A549 (cell line): ENCODE data around the gene CDH19. TPM values are rescaled to one million over a fixed set of nuclear protein-coding genes. Genes with fewer than 3 reads are reported as not detected.

Experiments
- ATAC-seq, 2 experiments: fragments of 200-7000 bp in 1 of 2; fragments of >200 bp in 1 of 2; cut with Nextera tagmentation in 1 of 2; cut with Tn5 transposase in 1 of 2; 3 replicates each; pipeline versions ENCODE4 v1.8.0 to v1.9.1; 2018 to 2020; ENCODE audit warnings: mild to moderate bottlenecking in 1 of 2, moderate library complexity in 1 of 2
- CTCF ChIA-PET: fragments of 300-600 bp; sonication (Branson Sonifier 250); formaldehyde crosslinking; extraction: SDS; loops from one replicate; lab custom pipeline; 2021; ENCODE audit warnings: antibody characterized with exemption, inconsistent platforms; lab: Yijun Ruan, JAX
- POLR2A ChIA-PET: fragments of 350-600 bp; formaldehyde crosslinking; extraction: SDS; loops from one replicate; lab custom pipeline; 2021; ENCODE audit warnings: antibody characterized with exemption, inconsistent platforms; lab: Yijun Ruan, JAX
- DNase-seq, 2 experiments: peaks; one replicate each; pipeline versions ENCODE4 v3.0.0 to v3.0.0-alpha.2; 2011 to 2016; ENCODE audit warnings: low read depth in 1 of 2, low spot score in 1 of 2
- FAIRE-seq: peaks from 2 replicates; lab custom pipeline; 2011; peaks lifted over from hg19 to GRCh38; lab: Jason Lieb, UNC
- H3K27ac ChIP-seq, 2 experiments: fragments of >200 bp; sonication (Bioruptor Twin); formaldehyde crosslinking; 3 replicates each; pipeline ENCODE4 v1.5.1; 2016 to 2017
- H3K4me1 ChIP-seq: fragments of >200 bp; sonication (Bioruptor Twin); formaldehyde crosslinking; 3 replicates; pipeline ENCODE4 v1.6.1; 2016
- H3K4me2 ChIP-seq: fragments of >200 bp; sonication (Bioruptor Twin); formaldehyde crosslinking; 3 replicates; pipeline ENCODE4 v1.6.1; 2016
- H3K4me3 ChIP-seq: fragments of >200 bp; sonication (Bioruptor Twin); formaldehyde crosslinking; 3 replicates; pipeline ENCODE4 v1.5.1; 2016
- H3K9me3 ChIP-seq: fragments of >200 bp; sonication (Bioruptor Twin); formaldehyde crosslinking; 3 replicates; pipeline ENCODE4 v1.6.1; 2016
- CBX2 ChIP-seq: fragments of 200-600 bp; sonication (generic); IDR thresholded peaks from 2 replicates; pipeline ENCODE4 v1.6.1; 2016; ENCODE audit warnings: low read depth, mild to moderate bottlenecking, borderline replicate concordance
- CEBPB ChIP-seq, 2 experiments: fragments of >200 bp in 1 of 2; sonication (Bioruptor Twin) in 1 of 2; formaldehyde crosslinking in 1 of 2; IDR thresholded peaks; 2 replicates each; pipeline ENCODE4 v1.6.1; 2012 to 2016
- CHD2 ChIP-seq: fragments of 150-350 bp; IDR thresholded peaks from 2 replicates; pipeline ENCODE4 v1.6.1; 2014; ENCODE audit warnings: low read length; ENCODE audit not compliant: partially characterized antibody
- CHD4 ChIP-seq: fragments of 200-600 bp; sonication (generic); IDR thresholded peaks from 2 replicates; pipeline ENCODE4 v1.6.1; 2016; ENCODE audit warnings: antibody characterized with exemption, mild to moderate bottlenecking, borderline replicate concordance
- E2F6 ChIP-seq: IDR thresholded peaks from 2 replicates; pipeline ENCODE4 v1.6.1; 2012; ENCODE audit warnings: low read depth, borderline replicate concordance
- EHMT2 ChIP-seq: fragments of 200-600 bp; sonication (generic); IDR thresholded peaks from 2 replicates; pipeline ENCODE4 v1.6.1; 2016; ENCODE audit warnings: antibody characterized with exemption, low read depth, mild to moderate bottlenecking, moderate library complexity
- FOSL2 ChIP-seq, 2 experiments: fragments of 450-650 bp in 1 of 2; fragments of >200 bp in 1 of 2; sonication (Bioruptor Twin) in 1 of 2; formaldehyde crosslinking; IDR thresholded peaks; 2 replicates each; pipeline versions ENCODE4 v1.5.0 to v1.6.1; 2016 to 2020; ENCODE audit warnings: mild to moderate bottlenecking in 1 of 2, moderate library complexity in 1 of 2
- GATA3 ChIP-seq: IDR thresholded peaks from 2 replicates; pipeline ENCODE4 v1.6.1; 2012; ENCODE audit warnings: borderline replicate concordance
- HDAC2 ChIP-seq: fragments of 200-600 bp; sonication (generic); IDR thresholded peaks from 2 replicates; pipeline ENCODE4 v1.6.1; 2016
- HES2 ChIP-seq: fragments of >200 bp; sonication (Bioruptor Twin); formaldehyde crosslinking; IDR thresholded peaks from 2 replicates; pipeline ENCODE4 v1.6.1; 2016
- JUN ChIP-seq, 2 experiments: fragments of >200 bp; sonication (Bioruptor Twin); formaldehyde crosslinking; IDR thresholded peaks; 2 replicates in 1 of 2; 3 replicates in 1 of 2; pipeline ENCODE4 v1.6.1; 2016 to 2017
- JUNB ChIP-seq: fragments of >200 bp; sonication (Bioruptor Twin); formaldehyde crosslinking; IDR thresholded peaks from 2 replicates; pipeline ENCODE4 v1.6.1; 2016
- KDM5A ChIP-seq: fragments of 200-600 bp; sonication (generic); IDR thresholded peaks from 2 replicates; pipeline ENCODE4 v1.6.1; 2016; ENCODE audit warnings: antibody characterized with exemption, mild to moderate bottlenecking
- MAFK ChIP-seq: fragments of 450-650 bp; IDR thresholded peaks from 2 replicates; pipeline ENCODE4 v1.6.1; 2014; ENCODE audit not compliant: partially characterized antibody
- MAX ChIP-seq: IDR thresholded peaks from 2 replicates; pipeline ENCODE4 v1.6.1; 2012
- RCOR1 ChIP-seq: fragments of 150-350 bp; IDR thresholded peaks from 2 replicates; pipeline ENCODE4 v1.6.1; 2014; ENCODE audit warnings: antibody characterized with exemption, low read length, low read depth
- TFCP2L1 ChIP-seq: fragments of 250-450 bp; sonication (Bioruptor Pico); IDR thresholded peaks from 2 replicates; pipeline ENCODE4 v1.5.0; 2021; ENCODE audit warnings: mild to moderate bottlenecking
- ZNF302 ChIP-seq: fragments of 250-450 bp; sonication (Bioruptor Pico); IDR thresholded peaks from 2 replicates; pipeline ENCODE4 v1.9.0; 2021; ENCODE audit warnings: inconsistent platforms, mild to moderate bottlenecking, moderate library complexity
- WGBS: methylation state at CpG from one replicate; pipeline ENCODE4 v1.1.6; 2017; ENCODE audit errors: missing lambda C conversion rate; 5-methylcytosine and 5-hydroxymethylcytosine counted together
- polyA plus RNA-seq, 4 experiments: library from polyadenylated mRNA; depleted of rRNA in 3 of 4; stranded (reverse); fragments of >200 nt; fragmentation: RNase III in 1 of 4; extraction: RNeasy Plus Mini Kit Qiagen cat#74134 plus additional on column Dnase treatment in 1 of 4; gene quantifications; 2 replicates in 3 of 4; 3 replicates in 1 of 4; pipeline ENCODE4 v1.2.3, GENCODE V29; 2011 to 2017

CDH19 gene
- polyA plus RNA-seq, 2 of the 4 experiments (the other 2 are of a cell fraction) = 1.4 to 1.5 TPM

GRCh38 chr18:66601649-66602048 is 2.2 kb downstream of the CDH19 start:
- Histone ChIP-seq H3K27ac (no peak overlapping the region), H3K4me3 (no peak overlapping the region), H3K4me1 (no peaks in the 10 kb centered on the region), H3K4me2 (peak overlapping the region; percentile 38; the same call in 1 of the 3 replicates), H3K9me3 (no peaks in the 10 kb centered on the region)
- DNase-seq (no peak), ATAC-seq (no peak), FAIRE-seq (no peak)
- TF ChIP-seq MAX (no peak), FOSL2 (IDR thresholded peaks at IDR 0.05) (no peak), FOSL2 (CRISPR knock-in tag; IDR thresholded peaks at IDR 0.05) (no peak), RCOR1 (no peak), JUNB (no peak), E2F6 (no peak), CHD4 (no peak), CHD2 (no peak), GATA3 (no peak), ZNF302 (CRISPR knock-in tag) (no peak), HDAC2 (no peak), EHMT2 (no peak)
- POLR2A ChIA-PET = no interaction called here
- CTCF ChIA-PET = no interaction called here
- 30% methylated on average over 3 of the region's 3 CpGs for WGBS

- ChIA-PET POLR2A (no interaction called here), CTCF (no interaction called here)
- DNase-seq (peak in 1 of 2 experiments; percentile 51), FAIRE-seq (no peak), ATAC-seq (peak in 1 of 2 experiments; percentile 58; a peak in 2 of 6 replicates)
- H3K4me2 ChIP-seq = peak overlapping the region; percentile 38; the same call in 2 of the 3 replicates
- 6% methylated on average over 3 of the region's 3 CpGs for WGBS
- H3K4me3 ChIP-seq = no peak overlapping the region
- 0 out of 6 replicates have a peak overlapping the region, but pooled peaks of 1 of the 2 experiments have one; percentile 22 for H3K27ac ChIP-seq
- TF ChIP-seq MAFK (peak; percentile 47), ZNF302 (CRISPR knock-in tag) (no peak)
- H3K9me3 ChIP-seq = no peaks in the 10 kb centered on the region
- H3K4me1 ChIP-seq = no peaks in the 10 kb centered on the region
These were observed 4.7 kb downstream of the CDH19 start for GRCh38 chr18:66599190-66599589.

- ChIA-PET POLR2A (no interaction called here), CTCF (no interaction called here)
- FAIRE-seq (no peak), DNase-seq (peak in 1 of 2 experiments; percentile 56), ATAC-seq (peak; percentile 50 to 68; a peak in 4 of 6 replicates)
- no peak for TF ChIP-seq CBX2
- TF ChIP-seq FOSL2 (IDR thresholded peaks at IDR 0.05) = 0 out of 2 replicates have a peak, but pooled peaks have one; percentile 12
- no peak for TF ChIP-seq FOSL2 (CRISPR knock-in tag; IDR thresholded peaks at IDR 0.05)
- TF ChIP-seq TFCP2L1 (CRISPR knock-in tag) = no peak
- peak; percentile 48; the same call in 1 of the 2 replicates for TF ChIP-seq JUNB
- TF ChIP-seq MAFK = no peak
- no peak for TF ChIP-seq HES2
- TF ChIP-seq JUN (IDR thresholded peaks at IDR 0.05) = no peak
- TF ChIP-seq CEBPB (IDR thresholded peaks at IDR 0.05) = peak; percentile 13 to 33; a peak in 2 of 4 replicates
- no peak overlapping the region for H3K4me3 ChIP-seq
- H3K4me2 ChIP-seq = peak overlapping the region; percentile 18; the same call in 1 of the 3 replicates
- H3K9me3 ChIP-seq = no peaks in the 10 kb centered on the region
- H3K4me1 ChIP-seq = 0 out of 3 replicates have a peak, but pooled peaks cover 3% of the 10 kb centered on the region
- WGBS = 22% methylated on average over 4 of the region's 4 CpGs
- peak overlapping the region in 1 of 2 experiments; percentile 51; a peak in 2 of 6 replicates for H3K27ac ChIP-seq
These were observed 16.5 kb downstream of the CDH19 start for GRCh38 chr18:66587430-66587829.

- DNase-seq (no peak), ATAC-seq (no peak), FAIRE-seq (no peak)
- ChIA-PET POLR2A (no interaction called here), CTCF (no interaction called here)
- no peaks in the 10 kb centered on the region for H3K9me3 ChIP-seq
- no peak overlapping the region for H3K27ac ChIP-seq
- H3K4me1 ChIP-seq = no peaks in the 10 kb centered on the region
- no peak overlapping the region for H3K4me2 ChIP-seq
- TF ChIP-seq JUNB (no peak), TFCP2L1 (CRISPR knock-in tag) (no peak), KDM5A (no peak)
- TF ChIP-seq, all 56 proteins: peak for 0
- no peak overlapping the region for H3K4me3 ChIP-seq
These were observed 21.7 kb downstream of the CDH19 start for GRCh38 chr18:66582211-66582610.
